ENCODE results near the gene RNF217. TPM values are rescaled to one million over a fixed set of nuclear protein-coding genes. Genes with fewer than 3 reads are reported as not detected.
"Not testable (repeated sequence)": the region's sequence is repeated elsewhere in the genome, so short reads cannot be mapped to it uniquely, and the experiment has no call there.

RNF217 gene
- polyA plus RNA-seq, 1 donor: 21.2 TPM

DNA sequence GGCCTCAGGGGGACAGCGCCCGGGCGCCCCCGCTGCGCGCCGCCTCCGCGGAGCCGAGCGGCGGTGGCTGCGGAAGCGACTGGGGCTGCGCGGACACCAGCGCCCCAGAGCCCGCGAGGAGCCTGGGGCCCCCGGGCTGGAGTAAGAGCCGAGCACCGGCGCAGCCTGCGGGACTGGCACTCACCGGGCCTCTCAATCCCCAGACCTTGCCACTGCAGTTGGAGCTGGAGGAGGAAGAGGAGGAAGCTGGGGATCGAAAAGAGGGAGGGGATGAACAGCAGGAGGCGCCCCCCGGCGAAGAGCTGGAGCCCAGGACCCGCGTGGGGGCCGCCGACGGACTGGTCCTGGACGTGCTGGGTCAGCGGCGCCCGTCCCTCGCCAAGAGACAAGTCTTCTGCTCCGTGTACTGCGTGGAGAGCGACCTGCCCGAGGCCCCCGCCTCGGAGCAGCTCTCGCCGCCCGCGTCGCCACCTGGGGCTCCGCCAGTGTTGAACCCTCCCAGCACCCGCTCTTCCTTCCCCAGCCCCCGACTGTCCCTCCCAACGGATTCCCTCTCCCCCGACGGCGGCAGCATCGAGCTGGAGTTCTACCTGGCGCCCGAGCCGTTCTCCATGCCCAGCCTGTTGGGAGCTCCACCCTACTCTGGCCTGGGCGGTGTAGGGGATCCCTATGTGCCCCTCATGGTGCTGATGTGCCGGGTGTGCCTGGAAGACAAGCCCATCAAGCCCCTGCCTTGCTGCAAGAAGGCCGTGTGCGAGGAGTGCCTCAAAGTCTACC, 590 bp downstream of the RNF217 start:
- peak; percentile 45 for DNase-seq

DNA sequence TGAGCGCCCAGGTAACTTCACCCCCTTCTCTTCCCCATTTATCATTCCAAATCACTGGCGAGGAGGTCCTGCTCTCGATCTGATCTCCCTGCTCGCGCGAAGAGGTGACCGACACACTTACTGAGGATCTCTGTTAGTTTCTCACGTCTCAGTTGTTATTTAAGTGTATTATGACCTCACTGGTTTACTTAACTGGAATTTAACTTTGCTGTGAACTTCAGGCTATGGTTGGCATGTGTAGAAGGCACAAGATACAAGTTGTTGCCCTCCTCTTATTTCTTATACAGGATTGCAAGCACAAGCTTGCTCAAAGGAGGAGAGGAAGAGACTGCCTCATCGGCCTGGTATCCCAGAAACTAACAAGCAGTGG, 1.2 kb downstream of the RNF217 start:
- DNase-seq: peak; percentile 49

DNA sequence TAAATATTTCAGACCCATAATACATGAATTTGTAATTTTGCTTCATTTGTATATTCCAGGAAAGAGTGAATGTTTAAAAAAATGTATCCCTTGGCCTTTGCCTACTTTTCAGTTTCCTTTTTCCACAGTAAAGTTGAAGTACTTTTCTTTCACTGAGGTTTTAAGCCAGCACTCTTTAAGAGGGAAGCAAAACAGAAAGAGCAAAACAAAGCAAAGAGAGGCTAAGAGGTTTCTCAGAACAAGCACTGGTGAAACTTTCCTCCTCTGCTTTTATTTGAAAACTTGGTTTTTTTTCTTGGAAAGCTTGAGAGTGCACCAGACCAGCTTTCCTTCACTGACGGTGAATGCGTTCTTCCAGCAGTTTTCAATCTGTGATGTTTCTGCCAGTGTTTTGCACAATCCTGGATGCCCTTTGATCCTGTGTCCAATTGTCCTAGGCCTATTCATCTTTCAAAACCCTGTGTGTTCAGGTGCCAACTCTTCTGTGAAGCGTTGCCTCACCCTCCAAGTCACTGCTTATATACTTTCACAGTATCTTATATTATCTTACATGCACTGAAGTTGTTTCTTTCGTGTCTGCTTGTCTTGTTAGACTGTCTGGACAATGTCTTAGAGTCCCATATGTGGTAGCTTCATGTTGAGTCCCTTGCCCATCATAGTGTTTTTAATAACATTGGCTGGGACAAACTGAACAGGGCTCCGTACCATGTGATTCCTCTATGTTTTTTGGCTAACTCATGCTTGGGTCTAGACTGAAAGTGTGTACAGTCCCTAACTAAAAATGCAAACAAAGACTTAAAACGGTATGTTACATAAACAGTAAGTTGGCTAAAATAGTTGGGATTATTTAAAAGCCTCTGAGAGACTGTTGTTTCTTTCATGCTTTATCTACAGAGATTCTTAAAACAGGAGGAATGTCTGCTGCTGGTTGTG, 1.9 kb downstream of the RNF217 start:
- DNase-seq: peak; percentile 47

DNA sequence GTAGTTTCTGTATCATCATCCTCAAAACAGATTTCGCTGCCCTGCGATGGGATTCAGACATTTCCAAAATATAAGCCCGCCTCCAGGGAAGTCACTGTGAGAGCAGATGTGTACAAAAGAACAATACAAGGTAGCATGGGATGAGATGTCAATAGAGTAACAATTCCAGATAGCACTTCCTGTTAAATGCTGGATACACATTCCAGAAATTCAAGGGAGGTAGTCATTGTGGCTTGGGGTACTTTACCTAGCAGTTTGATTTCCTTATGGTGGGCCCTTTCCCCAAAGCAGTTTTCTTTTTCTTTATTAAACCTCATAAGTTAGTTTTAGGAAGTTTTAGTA, 2.5 kb downstream of the RNF217 start:
- DNase-seq: no peak

DNA sequence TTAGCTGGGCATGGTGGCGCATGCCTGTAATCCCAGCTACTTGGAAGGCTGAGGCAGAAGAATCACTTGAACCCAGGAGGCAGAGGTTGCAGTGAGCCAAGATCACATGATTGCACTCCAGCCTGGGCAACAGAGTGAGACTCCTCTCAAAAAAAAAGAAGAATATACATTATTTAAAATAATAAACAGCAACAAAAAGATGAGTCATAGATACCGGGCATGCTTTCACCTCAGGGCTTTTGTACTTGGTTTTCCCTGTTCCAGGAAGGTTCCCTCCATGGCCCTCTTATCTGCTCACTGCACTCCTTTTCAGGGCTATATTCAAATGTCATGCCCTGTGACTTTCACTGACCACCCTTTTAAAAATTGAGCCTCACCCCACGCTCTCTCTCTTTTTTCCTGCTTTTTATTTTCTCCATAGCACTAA, 3.2 kb downstream of the RNF217 start:
- DNase-seq: not testable (repeated sequence)

DNA sequence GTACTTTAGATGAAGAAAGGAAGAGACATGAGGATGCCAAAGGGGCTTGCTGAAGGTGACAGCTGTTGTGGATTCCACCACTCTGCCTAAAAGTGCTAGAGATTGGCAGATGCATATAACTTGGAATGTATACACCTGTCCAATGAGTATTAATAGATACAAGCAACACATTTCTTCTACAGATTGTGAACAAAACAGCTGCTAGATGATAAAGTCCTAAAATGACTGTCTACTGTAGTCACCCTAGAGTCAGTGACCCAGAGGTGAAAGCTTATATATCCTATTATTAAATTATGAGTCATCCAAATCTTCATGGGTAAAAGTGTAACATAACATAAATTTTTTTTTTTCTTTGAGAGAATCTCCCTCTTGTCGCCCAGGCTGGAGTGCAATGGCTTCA, 5.2 kb downstream of the RNF217 start:
- no peak for DNase-seq

DNA sequence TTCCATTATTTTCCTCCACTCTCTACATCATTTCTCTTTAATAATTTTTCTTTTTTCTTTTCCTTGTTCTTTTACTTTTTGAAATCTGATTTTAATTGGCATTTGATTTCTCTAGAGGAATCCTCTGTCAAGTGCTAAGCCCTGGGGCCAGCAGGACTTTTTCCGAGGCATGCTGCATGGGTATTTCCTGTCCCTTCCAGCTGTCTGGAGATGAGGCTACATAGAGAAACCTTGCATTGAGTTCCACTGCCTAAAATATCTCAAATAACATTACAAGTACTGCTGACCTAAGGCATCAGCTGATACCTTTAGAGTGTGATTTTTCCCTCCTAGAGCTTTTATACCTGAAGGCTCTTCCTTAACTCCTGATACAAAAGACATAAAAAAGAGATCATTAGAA, 6.2 kb downstream of the RNF217 start:
- no peak for DNase-seq

DNA sequence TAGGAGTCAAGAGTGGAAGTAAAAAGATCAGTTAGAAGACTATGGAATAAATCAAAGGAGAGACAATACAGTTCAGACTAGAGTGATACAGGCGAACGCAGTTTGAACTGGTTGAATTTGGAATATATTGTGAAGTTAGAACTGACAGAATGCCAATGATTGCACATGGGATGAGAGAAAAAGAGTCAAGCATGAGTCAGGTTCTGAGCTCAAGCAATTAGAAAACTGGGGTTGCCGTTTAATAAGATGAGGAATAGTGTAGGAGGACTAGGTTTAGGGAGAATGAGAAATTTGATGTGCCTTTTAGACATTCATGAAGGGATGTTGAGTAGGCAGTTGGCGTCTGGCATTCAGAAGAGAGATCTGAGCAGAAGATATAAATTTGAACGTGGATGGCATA, 8.0 kb downstream of the RNF217 start:
- no peak for DNase-seq

DNA sequence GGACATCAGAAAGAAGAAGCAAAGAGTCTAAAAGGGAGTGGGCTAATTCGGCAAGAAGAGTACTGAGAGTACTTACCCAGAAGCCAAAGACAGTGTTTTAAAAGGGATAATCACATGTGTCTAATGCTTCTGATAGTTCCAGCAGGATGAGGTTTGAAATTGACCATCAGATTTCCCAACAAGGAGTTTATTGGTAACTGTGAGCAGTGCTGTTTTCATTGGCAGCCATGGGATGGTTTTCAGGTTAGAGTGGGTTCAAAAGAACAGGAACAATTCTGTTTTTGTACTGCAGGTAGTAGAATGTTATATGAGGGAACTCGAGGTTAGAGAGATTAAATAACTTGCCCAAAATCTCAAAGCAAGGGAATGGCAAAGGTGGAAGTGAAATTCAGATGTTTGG, 8.5 kb downstream of the RNF217 start:
- no peak for DNase-seq

DNA sequence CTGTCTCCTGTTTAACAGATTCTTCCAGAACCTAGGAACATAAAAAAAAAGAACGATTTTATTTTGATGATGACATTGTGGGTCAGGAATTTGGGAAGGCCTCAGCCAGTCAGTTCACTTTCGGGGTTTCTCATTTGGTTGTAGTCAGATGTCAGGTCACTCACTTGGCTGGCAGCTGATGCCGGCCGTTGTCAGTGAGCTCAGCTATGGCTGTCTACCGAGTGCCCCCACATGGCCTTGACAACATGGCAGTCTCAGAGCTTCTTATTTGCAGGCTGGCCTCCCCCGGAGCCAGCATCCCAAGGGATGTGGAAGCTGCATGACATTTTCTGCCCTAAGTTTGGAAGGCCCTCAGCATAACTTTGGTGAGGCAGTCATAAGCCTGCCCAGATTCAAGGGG, 11.5 kb downstream of the RNF217 start:
- no peak for DNase-seq

DNA sequence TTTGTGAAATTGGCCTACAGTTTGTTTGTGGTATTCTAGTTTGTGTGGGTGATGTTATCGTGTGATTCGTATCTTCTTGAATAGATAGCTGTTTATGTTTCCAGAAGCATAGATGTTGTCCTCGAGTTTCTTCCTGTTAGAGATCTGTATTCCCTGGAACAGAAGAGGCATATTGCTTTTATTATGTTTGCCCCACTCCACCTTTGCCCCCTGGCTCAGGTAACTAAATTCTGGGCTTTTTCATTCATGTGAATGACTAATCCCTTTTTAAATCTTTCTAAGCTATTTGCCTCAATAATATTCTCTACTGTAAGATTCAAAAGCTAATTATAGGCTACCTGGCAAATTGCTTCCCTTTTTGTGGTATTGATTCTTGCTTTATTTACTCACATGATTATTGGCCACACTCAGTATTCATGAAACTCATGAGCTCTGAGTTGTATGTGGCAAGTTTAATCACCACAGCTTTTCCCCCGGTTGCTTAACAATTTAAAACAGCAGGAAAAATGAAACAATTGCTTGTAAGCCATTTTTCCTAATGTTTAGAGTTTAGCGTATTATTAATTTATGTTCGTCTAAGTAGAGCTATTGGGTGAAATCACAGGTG, 12.6 kb downstream of the RNF217 start:
- DNase-seq: no peak

DNA sequence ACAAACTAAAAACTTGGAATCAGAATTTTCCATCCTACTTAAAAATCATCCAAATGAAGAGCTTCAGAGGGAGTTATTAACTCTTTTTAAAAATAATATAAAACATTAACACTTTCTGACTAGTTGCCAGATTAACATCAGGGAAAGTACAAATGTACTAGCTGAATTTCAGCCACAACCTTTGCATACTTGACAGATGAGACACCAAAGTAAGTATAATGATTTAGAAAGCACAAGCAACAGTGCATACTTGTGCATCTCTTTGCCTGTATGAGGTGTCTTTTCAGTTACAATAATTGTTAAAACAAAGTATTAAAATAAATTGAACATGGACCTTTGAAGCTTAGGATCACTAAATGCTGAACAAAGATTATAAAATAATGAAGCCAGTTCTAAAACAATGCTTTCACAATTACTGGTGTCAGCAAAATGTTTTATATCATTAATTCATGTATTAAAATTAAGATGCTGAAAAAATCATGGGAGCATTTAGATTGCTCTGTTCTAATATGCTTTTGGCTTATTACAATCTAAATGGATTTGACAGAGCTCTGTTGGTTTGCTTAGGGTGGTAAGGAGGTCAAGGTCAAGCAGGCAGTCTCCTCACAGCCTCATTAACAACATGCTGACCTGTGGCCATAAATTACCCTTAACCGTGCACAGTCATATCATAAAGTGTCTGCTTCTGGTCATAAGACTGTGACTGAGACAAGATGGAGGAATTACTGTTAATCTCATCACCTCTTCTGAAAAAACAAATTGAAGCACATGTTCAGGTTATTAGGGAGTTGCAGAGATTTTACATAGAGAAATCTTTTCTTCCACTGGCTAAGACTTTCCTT, 15.1 kb downstream of the RNF217 start:
- no peak for DNase-seq

DNA sequence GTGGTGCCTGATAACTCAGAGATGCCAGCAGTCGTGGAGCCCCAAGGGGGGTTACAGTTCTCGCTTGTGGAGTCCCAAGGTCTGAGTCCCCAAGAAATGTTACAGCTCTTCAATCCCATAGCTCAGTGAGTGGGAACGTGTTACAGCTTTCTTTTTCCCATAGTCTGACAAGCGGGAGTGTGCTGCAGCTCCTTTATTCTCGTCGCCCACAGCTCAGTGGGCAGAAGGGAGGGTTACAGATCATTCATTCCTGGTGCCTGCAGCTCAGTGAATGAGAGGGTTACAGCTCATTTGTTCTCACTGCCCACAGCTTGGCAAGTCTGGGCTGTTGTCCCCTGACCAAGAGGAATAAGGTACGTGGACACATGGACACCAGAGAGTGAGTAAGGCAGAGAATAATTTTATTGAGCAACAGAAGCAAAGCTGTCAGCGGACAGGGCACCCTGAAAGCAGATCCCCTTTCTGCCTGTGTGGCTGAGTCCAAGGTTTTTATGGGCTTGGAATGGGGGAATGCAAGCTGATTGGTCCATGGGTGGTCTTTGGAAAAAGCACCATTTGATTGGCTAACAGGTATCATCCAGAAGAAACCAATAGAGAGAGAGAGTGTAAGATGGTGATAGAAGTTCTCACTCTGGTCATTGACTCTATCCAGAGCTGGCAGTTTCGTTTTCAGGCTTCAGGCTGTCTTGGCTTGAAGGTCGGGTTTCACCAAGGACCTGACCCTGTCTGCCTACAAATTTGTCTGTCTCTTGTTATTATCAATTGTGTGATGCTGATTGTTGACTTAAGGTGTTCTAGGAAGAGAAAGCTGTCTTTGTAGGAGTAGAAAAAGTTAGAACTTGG, 16.4 kb downstream of the RNF217 start:
- DNase-seq: no peak

DNA sequence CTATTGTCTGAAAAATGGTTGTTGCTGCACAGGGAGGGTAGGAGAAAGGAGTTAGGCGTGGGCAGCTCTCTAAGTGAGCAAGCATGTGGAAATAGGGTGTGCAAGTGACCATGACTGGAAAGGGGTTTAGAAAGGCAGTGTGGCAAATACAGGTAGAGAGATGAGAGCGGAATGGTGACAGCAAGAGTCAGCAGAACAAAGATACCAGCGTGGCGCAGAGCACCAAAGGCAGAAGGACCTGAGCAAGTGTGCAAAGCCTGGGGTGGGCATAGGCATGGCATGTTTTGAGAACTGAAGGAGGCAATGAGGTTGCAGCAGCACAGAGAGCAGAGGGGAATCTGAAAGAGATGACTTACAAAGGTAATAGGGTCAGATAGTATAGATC, 17.0 kb downstream of the RNF217 start:
- no peak for DNase-seq

DNA sequence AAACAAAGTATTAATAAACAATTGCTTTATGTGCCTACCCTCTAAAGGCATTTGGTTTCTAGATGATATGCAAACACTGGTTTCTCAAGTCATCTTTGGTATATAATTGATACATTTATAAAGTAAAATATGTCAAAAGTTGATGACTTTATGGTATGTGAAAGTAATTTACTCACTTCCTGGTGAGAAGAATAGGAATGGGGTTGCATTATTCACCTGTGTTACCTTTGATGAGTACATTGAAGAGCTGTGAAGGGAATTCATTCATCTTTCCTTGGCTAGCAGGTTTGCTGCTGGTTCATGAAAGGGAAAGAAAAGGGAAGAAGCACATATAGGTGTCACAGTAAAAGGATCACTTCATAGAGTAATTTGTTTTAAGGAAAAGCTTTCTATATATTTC, 20.4 kb downstream of the RNF217 start:
- no peak for DNase-seq

DNA sequence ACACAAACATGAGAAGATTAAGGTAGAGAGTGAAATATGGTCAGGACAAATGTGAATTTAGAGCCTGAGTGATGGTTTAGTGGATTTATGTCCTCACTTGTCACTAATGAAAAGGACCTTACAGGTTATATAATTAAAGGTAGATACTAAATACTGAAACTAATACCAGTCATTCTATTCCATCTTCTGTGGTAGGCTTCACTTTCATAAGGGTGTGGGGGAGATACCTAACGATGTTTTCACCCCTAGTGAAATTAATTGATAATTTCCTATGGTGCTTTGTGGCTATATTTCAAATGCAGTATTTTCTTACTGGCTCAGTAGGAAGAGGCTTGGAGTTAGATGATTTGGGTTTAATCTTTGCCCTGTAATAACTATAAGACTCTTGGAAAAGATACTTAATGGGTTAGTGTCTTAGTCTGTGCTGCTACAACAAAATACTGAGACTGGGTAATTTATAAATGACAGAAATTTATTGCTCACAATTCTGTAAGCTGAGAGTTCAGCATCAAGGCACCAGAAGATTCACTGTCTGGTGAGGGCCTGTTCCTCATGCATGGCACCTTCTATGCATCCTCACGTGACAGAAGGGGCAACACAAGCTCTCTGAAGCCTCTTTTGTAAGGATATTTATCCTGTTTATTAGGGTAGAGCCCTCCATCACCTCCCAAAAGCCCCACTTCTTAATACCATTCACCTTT, 21.3 kb downstream of the RNF217 start:
- no peak for DNase-seq

DNA sequence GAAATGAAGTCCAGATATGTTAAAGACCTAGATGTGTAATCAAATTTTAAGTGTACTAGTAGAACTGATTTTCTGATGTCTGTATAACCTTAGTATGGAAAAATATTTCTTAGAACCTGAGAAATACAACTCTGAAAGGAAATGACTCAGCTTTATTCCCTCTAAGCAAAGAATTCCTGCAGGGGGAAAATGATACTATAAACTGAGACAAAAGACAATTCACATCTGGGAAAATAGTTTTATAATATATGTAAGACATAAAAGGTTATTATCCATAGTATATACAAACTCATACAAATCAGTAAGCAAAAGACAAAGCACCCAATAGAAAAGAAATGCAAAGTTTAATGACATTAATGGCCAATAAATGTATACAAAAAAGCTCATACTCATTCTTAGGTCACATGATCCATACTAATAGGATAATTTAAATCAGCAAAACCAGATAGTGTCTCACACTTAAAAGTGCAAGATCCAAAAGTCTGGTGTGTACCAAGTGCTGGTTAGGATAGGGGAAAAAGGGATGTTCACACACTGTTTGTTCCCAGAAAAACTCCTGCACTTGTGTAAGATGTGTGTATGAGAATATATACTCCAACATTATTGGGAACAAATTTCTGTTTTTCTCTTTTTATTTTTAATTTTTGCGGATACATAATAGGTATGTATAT, 22.6 kb downstream of the RNF217 start:
- DNase-seq: no peak

DNA sequence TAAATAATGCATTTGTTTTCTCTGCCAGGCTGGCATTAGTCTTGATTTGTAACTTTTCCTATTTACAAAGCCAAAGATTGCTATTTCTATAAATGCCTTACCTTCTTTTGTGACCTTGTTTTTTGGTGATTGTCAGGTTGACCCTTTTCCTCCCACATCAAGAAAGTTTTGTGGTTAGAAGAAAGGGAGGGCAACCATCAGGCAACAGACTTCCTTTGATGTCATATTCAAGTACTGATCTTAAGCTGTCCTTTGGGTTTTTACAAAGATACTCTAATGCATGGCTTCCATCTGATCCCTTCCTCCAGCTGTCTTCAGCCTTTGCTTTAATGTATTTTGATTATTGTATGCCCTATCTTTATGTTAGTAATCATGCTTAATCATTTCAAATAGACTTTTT, 23.9 kb downstream of the RNF217 start:
- DNase-seq: no peak

DNA sequence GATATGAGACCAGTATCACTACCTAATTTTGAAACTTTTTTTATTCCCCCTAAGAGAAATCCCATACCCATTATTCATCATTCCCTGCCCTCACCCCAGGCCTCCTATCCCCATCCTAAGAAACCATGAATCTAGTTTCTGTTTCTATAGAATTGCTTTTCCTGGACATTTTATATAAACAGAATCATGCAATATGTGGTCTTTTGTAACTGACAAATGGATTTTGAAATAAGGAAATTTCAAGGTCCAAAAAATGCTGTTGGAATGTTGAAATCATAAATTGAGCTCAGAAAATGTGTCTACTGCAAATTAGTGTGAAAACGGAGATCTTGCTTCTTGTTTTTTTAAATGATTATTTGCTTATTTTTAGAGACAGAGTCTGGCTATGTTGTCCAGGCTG, 25.1 kb downstream of the RNF217 start:
- no peak for DNase-seq

DNA sequence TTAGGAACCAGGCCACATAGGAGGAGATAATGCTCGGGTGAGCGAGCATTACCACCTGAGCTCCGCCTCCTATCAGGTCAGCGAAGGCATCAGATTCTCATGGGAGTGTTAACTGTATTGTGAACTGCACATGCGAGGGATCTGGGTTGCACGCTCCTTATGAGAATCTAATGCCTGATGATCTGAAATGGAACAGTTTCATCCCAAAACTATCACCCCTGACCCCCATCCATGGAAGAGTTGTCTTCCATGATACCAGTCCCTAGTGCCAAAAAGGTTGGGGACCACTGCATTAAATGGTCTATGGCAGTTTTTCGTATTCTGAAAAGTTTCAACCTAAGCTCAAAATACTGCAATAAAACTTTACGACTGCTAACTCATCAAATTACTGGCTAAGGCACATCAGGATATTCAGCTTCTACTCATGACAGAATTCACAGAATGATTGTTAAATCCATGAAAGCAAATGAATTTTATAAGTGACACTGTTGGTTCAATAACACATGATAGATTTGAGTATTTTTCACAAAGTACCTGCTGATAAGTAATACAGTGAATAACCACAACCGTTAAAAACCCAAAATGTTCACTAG, 25.9 kb downstream of the RNF217 start:
- no peak for DNase-seq
